GF-D8 (cell line): ENCODE measurements around the gene RAB40AL.

ENCODE experiments used
- DNase-seq: peaks from one replicate; lab custom pipeline; 2025; lab: John Stamatoyannopoulos, UW

Gene RAB40AL

DNA sequence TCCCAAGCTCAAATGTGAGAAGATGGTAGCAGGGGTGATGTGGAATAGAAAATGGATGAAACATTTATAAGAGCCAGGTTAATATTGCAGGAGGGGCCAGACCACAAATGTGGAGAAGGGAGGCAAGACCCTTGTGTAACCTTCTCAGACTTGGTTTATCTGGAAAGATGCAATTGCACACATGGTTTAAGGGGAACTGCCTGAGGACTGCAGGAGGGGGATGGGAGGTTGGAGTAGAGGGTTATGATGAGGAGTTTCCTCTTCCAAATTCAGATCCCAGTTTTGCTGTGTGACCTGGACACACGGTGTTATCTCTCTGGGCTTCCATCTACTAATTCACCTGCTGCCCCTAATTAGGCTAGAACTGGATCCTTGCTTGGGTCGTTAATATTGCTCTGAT is 46.1 kb downstream of the RAB40AL start:
- no peak for DNase-seq

DNA sequence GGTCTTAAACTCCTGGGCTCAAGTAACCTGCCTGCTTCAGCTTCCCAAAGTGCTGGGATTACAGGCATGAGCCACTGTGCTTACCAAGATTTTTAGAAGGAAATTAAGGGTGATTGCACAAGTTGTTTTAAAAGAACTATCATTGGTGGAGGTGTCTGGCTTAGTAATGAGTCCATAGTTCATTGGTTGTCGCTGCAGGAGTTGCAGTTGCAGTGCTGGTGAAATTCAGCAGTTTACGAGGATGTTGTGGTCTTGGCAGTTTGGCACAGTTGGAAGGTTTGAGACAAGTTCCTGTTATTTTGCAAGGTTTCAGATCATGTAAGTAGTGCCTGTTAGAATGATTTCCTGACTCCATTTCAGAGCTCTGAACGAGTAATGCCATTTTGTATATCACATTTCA is 48.1 kb downstream of the RAB40AL start:
- DNase-seq = peak; percentile 97
